ENCODE results near the gene GHRL.

The GHRL gene

GRCh38 chr3:10305331-10305902 lies 12.7 kb upstream of the GHRL start:
- Histone ChIP-seq H3K4me3 (ENCODE audit: low read length in 2 of 2) (no peak overlapping the region), H2AK5ac (ENCODE audit: low read depth, low read length) (no peak overlapping the region), H2AFZ (ENCODE audit: low read length) (no peak overlapping the region), H3K23ac (ENCODE audit: low read depth, low read length, poor library complexity) (no peak overlapping the region), H2BK12ac (ENCODE audit: low read length) (no peak overlapping the region), H3K79me1 (ENCODE audit: low read depth, low read length) (no peaks in the 10 kb centered on the region), H4K91ac (ENCODE audit: low read depth, low read length, poor library complexity) (no peak overlapping the region), H3K4me2 (ENCODE audit: insufficient read depth, low read length, poor library complexity, severe bottlenecking) (no peak overlapping the region), H3K18ac (ENCODE audit: low read length) (no peak overlapping the region), H3K14ac (ENCODE audit: low read length) (no peak overlapping the region), H3K4ac (ENCODE audit: low read length) (no peak overlapping the region), H2BK5ac (ENCODE audit: low read length) (no peak overlapping the region), H3K27ac (replicated peaks; ENCODE audit: low read length) (no peak overlapping the region), H3K36me3 (replicated peaks in 1 of 2; ENCODE audit: control insufficient read depth in 2 of 2, insufficient read depth in 2 of 2, low read length in 2 of 2) (peaks cover 49 to 99% of the 10 kb centered on the region in 2 donors), H2BK15ac (ENCODE audit: low read length) (no peak overlapping the region), H3K4me1 (ENCODE audit: control insufficient read depth in 2 of 2, insufficient read depth in 1 of 2, low read depth in 1 of 2, low read length in 2 of 2) (no peaks in the 10 kb centered on the region), H3K9me3 (replicated peaks in 1 of 2; ENCODE audit: control insufficient read depth in 2 of 2, insufficient read depth in 1 of 2, low read depth in 1 of 2, low read length in 2 of 2) (no peaks in the 10 kb centered on the region), H4K8ac (ENCODE audit: low read depth, low read length) (no peak overlapping the region), H3K9ac (ENCODE audit: low read depth, low read length, poor library complexity) (no peak overlapping the region), H2BK120ac (ENCODE audit: low read depth, low read length) (no peak overlapping the region), H3K27me3 (ENCODE audit: control insufficient read depth in 3 of 3, insufficient read depth in 3 of 3, low read depth in 1 of 3, low read length in 3 of 3) (no peaks in the 10 kb centered on the region)
- DNase-seq (ENCODE audit: low spot score) = no peak
- WGBS, 2 donors (ENCODE audit: extremely low coverage in 2 of 2, insufficient read length in 2 of 2, insufficient replicate concordance in 1 of 2) = no CpG with 5 or more reads among the region's 4 CpGs

- Histone ChIP-seq H2BK12ac (ENCODE audit: low read length) (no peak overlapping the region), H3K4me1 (ENCODE audit: control insufficient read depth in 2 of 2, insufficient read depth in 1 of 2, low read depth in 1 of 2, low read length in 2 of 2) (no peaks in the 10 kb centered on the region), H2BK5ac (ENCODE audit: low read length) (no peak overlapping the region), H2AK5ac (ENCODE audit: low read depth, low read length) (no peak overlapping the region), H2BK120ac (ENCODE audit: low read depth, low read length) (no peak overlapping the region), H3K23ac (ENCODE audit: low read depth, low read length, poor library complexity) (peak overlapping the region; percentile 46), H3K9ac (ENCODE audit: low read depth, low read length, poor library complexity) (no peak overlapping the region), H3K18ac (ENCODE audit: low read length) (no peak overlapping the region), H3K9me3 (replicated peaks in 1 of 2; ENCODE audit: control insufficient read depth in 2 of 2, insufficient read depth in 1 of 2, low read depth in 1 of 2, low read length in 2 of 2) (no peaks in the 10 kb centered on the region), H3K27ac (replicated peaks; ENCODE audit: low read length) (no peak overlapping the region), H3K4me2 (ENCODE audit: insufficient read depth, low read length, poor library complexity, severe bottlenecking) (no peak overlapping the region), H3K79me1 (ENCODE audit: low read depth, low read length) (no peaks in the 10 kb centered on the region), H3K27me3 (ENCODE audit: control insufficient read depth in 3 of 3, insufficient read depth in 3 of 3, low read depth in 1 of 3, low read length in 3 of 3) (no peaks in the 10 kb centered on the region), H4K91ac (ENCODE audit: low read depth, low read length, poor library complexity) (no peak overlapping the region), H3K4me3 (ENCODE audit: low read length in 2 of 2) (peak overlapping the region in 1 of 2 donors; percentile 52), H2BK15ac (ENCODE audit: low read length) (no peak overlapping the region), H3K14ac (ENCODE audit: low read length) (no peak overlapping the region), H3K36me3 (replicated peaks in 1 of 2; ENCODE audit: control insufficient read depth in 2 of 2, insufficient read depth in 2 of 2, low read length in 2 of 2) (peaks cover 54 to 99% of the 10 kb centered on the region in 2 donors), H3K4ac (ENCODE audit: low read length) (no peak overlapping the region), H2AFZ (ENCODE audit: low read length) (no peak overlapping the region), H4K8ac (ENCODE audit: low read depth, low read length) (no peak overlapping the region)
- no CpG with 5 or more reads among the region's 8 CpGs for WGBS, 2 donors (ENCODE audit: extremely low coverage in 2 of 2, insufficient read length in 2 of 2, insufficient replicate concordance in 1 of 2)
- no peak for DNase-seq (ENCODE audit: low spot score)
These were observed 12.2 kb upstream of the GHRL start for GRCh38 chr3:10304905-10305304.

GRCh38 chr3:10303785-10304184 lies 11.0 kb upstream of the GHRL start:
- Histone ChIP-seq H3K23ac (ENCODE audit: low read depth, low read length, poor library complexity) (no peak overlapping the region), H3K27ac (replicated peaks; ENCODE audit: low read length) (no peak overlapping the region), H3K27me3 (ENCODE audit: control insufficient read depth in 3 of 3, insufficient read depth in 3 of 3, low read depth in 1 of 3, low read length in 3 of 3) (no peaks in the 10 kb centered on the region), H3K4me1 (ENCODE audit: control insufficient read depth in 2 of 2, insufficient read depth in 1 of 2, low read depth in 1 of 2, low read length in 2 of 2) (no peaks in the 10 kb centered on the region), H2AFZ (ENCODE audit: low read length) (no peak overlapping the region), H3K18ac (ENCODE audit: low read length) (no peak overlapping the region), H3K9me3 (replicated peaks in 1 of 2; ENCODE audit: control insufficient read depth in 2 of 2, insufficient read depth in 1 of 2, low read depth in 1 of 2, low read length in 2 of 2) (no peaks in the 10 kb centered on the region), H2AK5ac (ENCODE audit: low read depth, low read length) (no peak overlapping the region), H3K79me1 (ENCODE audit: low read depth, low read length) (no peaks in the 10 kb centered on the region), H4K8ac (ENCODE audit: low read depth, low read length) (no peak overlapping the region), H2BK12ac (ENCODE audit: low read length) (no peak overlapping the region), H3K9ac (ENCODE audit: low read depth, low read length, poor library complexity) (no peak overlapping the region), H2BK15ac (ENCODE audit: low read length) (no peak overlapping the region), H2BK5ac (ENCODE audit: low read length) (no peak overlapping the region), H3K4me3 (ENCODE audit: low read length in 2 of 2) (no peak overlapping the region), H3K4ac (ENCODE audit: low read length) (no peak overlapping the region), H2BK120ac (ENCODE audit: low read depth, low read length) (no peak overlapping the region), H4K91ac (ENCODE audit: low read depth, low read length, poor library complexity) (no peak overlapping the region), H3K14ac (ENCODE audit: low read length) (no peak overlapping the region), H3K36me3 (replicated peaks in 1 of 2; ENCODE audit: control insufficient read depth in 2 of 2, insufficient read depth in 2 of 2, low read length in 2 of 2) (peaks cover 58 to 99% of the 10 kb centered on the region in 2 donors), H3K4me2 (ENCODE audit: insufficient read depth, low read length, poor library complexity, severe bottlenecking) (no peak overlapping the region)
- no peak for DNase-seq (ENCODE audit: low spot score)
- no CpG with 5 or more reads among the region's 8 CpGs for WGBS, 2 donors (ENCODE audit: extremely low coverage in 2 of 2, insufficient read length in 2 of 2, insufficient replicate concordance in 1 of 2)

GRCh38 chr3:10303105-10303504 lies 10.4 kb upstream of the GHRL start:
- no peak overlapping the region for H2AFZ ChIP-seq (ENCODE audit: low read length)
- WGBS, 2 donors (ENCODE audit: extremely low coverage in 2 of 2, insufficient read length in 2 of 2, insufficient replicate concordance in 1 of 2) = no CpG with 5 or more reads among the region's 9 CpGs

More at GRCh38 chr3:10303105-10303504, 10.4 kb upstream of the GHRL start:
- H2BK15ac ChIP-seq (ENCODE audit: low read length) = no peak overlapping the region
- H4K91ac ChIP-seq (ENCODE audit: low read depth, low read length, poor library complexity) = no peak overlapping the region
- H3K4me3 ChIP-seq (ENCODE audit: low read length in 2 of 2) = no peak overlapping the region
- no peak for DNase-seq (ENCODE audit: low spot score)
- H3K14ac ChIP-seq (ENCODE audit: low read length) = no peak overlapping the region
- H4K8ac ChIP-seq (ENCODE audit: low read depth, low read length) = no peak overlapping the region
- H3K4ac ChIP-seq (ENCODE audit: low read length) = no peak overlapping the region
- H3K23ac ChIP-seq (ENCODE audit: low read depth, low read length, poor library complexity) = no peak overlapping the region
- no peak overlapping the region for H3K9ac ChIP-seq (ENCODE audit: low read depth, low read length, poor library complexity)
- no peaks in the 10 kb centered on the region for H3K27me3 ChIP-seq (ENCODE audit: control insufficient read depth in 3 of 3, insufficient read depth in 3 of 3, low read depth in 1 of 3, low read length in 3 of 3)
- H3K9me3 ChIP-seq (replicated peaks in 1 of 2; ENCODE audit: control insufficient read depth in 2 of 2, insufficient read depth in 1 of 2, low read depth in 1 of 2, low read length in 2 of 2) = no peaks in the 10 kb centered on the region
- no peaks in the 10 kb centered on the region for H3K4me1 ChIP-seq (ENCODE audit: control insufficient read depth in 2 of 2, insufficient read depth in 1 of 2, low read depth in 1 of 2, low read length in 2 of 2)
- H2BK12ac ChIP-seq (ENCODE audit: low read length) = no peak overlapping the region
- no peak overlapping the region for H3K18ac ChIP-seq (ENCODE audit: low read length)
- no peaks in the 10 kb centered on the region for H3K79me1 ChIP-seq (ENCODE audit: low read depth, low read length)
- H3K36me3 ChIP-seq (replicated peaks in 1 of 2; ENCODE audit: control insufficient read depth in 2 of 2, insufficient read depth in 2 of 2, low read length in 2 of 2) = peaks cover 58 to 94% of the 10 kb centered on the region in 2 donors
- no peak overlapping the region for H2BK5ac ChIP-seq (ENCODE audit: low read length)
- no peak overlapping the region for H3K27ac ChIP-seq (replicated peaks; ENCODE audit: low read length)
- no peak overlapping the region for H2AK5ac ChIP-seq (ENCODE audit: low read depth, low read length)
- H3K4me2 ChIP-seq (ENCODE audit: insufficient read depth, low read length, poor library complexity, severe bottlenecking) = no peak overlapping the region
- H2BK120ac ChIP-seq (ENCODE audit: low read depth, low read length) = no peak overlapping the region

Data from neuronal stem cell (in vitro differentiated cells).